Hepatocyte (in vitro differentiated cells): ENCODE results near the gene CNST.

ENCODE experiments used
- EZH2 ChIP-seq: fragments of 200-600 bp; sonication (generic); IDR thresholded peaks from 2 replicates; pipeline ENCODE4 v1.6.1; 2016; ENCODE audit warnings: antibody characterized with exemption, mild to moderate bottlenecking, borderline replicate concordance
- EZH2phosphoT487 ChIP-seq: fragments of 200-600 bp; sonication (generic); IDR thresholded peaks from one replicate; pipeline ENCODE4 v1.6.1; 2018; ENCODE audit warnings: antibody characterized with exemption, mild to moderate bottlenecking, low read depth, moderate library complexity; ENCODE audit not compliant: unreplicated experiment, severe bottlenecking
- TF ChIP-seq, protein P1 (sequence below): fragments of 200-600 bp; sonication (generic); IDR thresholded peaks from 2 replicates; pipeline ENCODE4 v1.5.1; 2016; ENCODE audit warnings: antibody characterized with exemption, mild to moderate bottlenecking; ENCODE audit not compliant: poor library complexity

GRCh38 chr1:246677842-246678241, 111.6 kb downstream of the CNST start:
- TF ChIP-seq EZH2phosphoT487 (no peak), EZH2 (no peak)
- TF ChIP-seq, protein P1, sequence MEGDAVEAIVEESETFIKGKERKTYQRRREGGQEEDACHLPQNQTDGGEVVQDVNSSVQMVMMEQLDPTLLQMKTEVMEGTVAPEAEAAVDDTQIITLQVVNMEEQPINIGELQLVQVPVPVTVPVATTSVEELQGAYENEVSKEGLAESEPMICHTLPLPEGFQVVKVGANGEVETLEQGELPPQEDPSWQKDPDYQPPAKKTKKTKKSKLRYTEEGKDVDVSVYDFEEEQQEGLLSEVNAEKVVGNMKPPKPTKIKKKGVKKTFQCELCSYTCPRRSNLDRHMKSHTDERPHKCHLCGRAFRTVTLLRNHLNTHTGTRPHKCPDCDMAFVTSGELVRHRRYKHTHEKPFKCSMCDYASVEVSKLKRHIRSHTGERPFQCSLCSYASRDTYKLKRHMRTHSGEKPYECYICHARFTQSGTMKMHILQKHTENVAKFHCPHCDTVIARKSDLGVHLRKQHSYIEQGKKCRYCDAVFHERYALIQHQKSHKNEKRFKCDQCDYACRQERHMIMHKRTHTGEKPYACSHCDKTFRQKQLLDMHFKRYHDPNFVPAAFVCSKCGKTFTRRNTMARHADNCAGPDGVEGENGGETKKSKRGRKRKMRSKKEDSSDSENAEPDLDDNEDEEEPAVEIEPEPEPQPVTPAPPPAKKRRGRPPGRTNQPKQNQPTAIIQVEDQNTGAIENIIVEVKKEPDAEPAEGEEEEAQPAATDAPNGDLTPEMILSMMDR, result no peak
